Measurements from ENCODE around the gene RSPH6A. TPM values are rescaled to one million over a fixed set of nuclear protein-coding genes. Genes with fewer than 3 reads are reported as not detected.

RSPH6A gene
- total RNA-seq, 2 donors from 2014 or later, result 0.50 to 5.2 TPM

DNA sequence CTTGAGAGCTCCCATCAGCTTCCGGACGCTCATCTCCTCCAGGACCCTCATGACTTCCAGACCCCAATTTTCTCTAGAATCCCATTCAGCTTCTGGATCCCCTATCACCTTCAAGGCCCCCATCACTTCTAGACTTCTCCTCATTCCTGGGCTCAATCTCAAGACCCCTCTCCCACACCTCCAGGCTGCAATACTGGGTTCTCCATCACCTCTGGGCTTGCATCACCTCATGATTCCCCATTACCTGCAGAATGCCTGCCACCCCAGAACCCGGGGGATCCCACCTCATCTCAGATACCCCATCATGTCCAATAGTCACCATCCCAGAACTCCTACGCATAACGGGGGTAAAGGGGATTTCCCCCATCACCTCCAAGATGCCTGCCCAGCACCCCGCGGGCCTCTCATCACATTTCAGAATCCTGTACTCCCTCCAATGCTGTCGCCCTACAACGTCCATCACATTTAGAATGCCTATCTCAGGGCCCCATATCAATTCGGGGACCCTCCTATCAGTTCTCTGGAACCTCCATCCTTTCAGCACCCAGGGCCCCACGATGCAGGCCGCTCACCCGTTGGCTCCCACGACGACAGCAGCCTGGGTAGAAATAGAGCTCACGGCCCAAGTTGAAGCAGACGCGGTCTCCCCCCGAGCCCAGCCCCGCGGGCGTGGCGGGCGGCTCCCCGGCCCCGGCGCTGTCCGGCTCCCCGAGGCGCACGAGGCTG, 23.2 kb downstream of the RSPH6A start:
- 7% methylated on average over 26 of the region's 31 CpGs for WGBS
- no peak for DNase-seq (ENCODE audit: low spot score)
- no peaks in the 10 kb centered on the region for H3K27me3 ChIP-seq (replicated peaks; ENCODE audit: insufficient read depth)
- peaks cover 2% of the 10 kb centered on the region for H3K4me1 ChIP-seq (replicated peaks)
- intact Hi-C loops (cut with DNase I), result no loop called here
- H3K4me3 ChIP-seq, result peak overlapping the region; percentile 71 to 82
- peak overlapping the region; percentile 55 to 68 for H3K27ac ChIP-seq
- H3K9me3 ChIP-seq, result no peaks in the 10 kb centered on the region
- TF ChIP-seq POLR2AphosphoS5 (IDR thresholded peaks at IDR 0.05) (no peak), POLR2A (IDR thresholded peaks at IDR 0.05) (no peak)
- TF ChIP-seq, protein P1, sequence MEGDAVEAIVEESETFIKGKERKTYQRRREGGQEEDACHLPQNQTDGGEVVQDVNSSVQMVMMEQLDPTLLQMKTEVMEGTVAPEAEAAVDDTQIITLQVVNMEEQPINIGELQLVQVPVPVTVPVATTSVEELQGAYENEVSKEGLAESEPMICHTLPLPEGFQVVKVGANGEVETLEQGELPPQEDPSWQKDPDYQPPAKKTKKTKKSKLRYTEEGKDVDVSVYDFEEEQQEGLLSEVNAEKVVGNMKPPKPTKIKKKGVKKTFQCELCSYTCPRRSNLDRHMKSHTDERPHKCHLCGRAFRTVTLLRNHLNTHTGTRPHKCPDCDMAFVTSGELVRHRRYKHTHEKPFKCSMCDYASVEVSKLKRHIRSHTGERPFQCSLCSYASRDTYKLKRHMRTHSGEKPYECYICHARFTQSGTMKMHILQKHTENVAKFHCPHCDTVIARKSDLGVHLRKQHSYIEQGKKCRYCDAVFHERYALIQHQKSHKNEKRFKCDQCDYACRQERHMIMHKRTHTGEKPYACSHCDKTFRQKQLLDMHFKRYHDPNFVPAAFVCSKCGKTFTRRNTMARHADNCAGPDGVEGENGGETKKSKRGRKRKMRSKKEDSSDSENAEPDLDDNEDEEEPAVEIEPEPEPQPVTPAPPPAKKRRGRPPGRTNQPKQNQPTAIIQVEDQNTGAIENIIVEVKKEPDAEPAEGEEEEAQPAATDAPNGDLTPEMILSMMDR (IDR thresholded peaks at IDR 0.05), result no peak
- H3K36me3 ChIP-seq, result no peaks in the 10 kb centered on the region

DNA sequence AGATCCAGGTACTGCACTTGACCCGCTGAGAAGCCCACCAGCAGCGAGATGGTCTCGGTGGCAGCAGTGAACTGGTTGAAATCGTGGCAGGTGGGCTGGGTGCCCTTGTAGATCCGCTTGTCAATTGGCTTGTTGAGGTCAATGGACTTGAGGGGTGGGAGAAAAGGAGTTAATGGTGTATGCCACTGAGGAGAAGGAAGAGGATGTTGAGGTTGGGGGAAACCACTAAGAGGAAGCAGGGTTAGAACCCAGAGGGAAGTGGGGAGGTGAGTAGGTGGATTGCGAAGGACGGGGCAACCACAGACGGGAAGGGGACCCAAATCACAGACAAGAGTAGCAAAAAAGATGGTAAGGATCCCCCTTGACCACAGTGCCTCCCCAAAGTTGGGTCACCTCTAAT, 24.2 kb downstream of the RSPH6A start:
- TF ChIP-seq, protein P1 (IDR thresholded peaks at IDR 0.05), result no peak
- TF ChIP-seq POLR2A (IDR thresholded peaks at IDR 0.05) (no peak), POLR2AphosphoS5 (IDR thresholded peaks at IDR 0.05) (no peak)
- H3K9me3 ChIP-seq, result no peaks in the 10 kb centered on the region
- H3K4me3 ChIP-seq, result no peak overlapping the region
- 88% methylated on average over 8 of the region's 8 CpGs for WGBS
- intact Hi-C loops (cut with DNase I), result no loop called here
- H3K36me3 ChIP-seq, result no peaks in the 10 kb centered on the region
- no peak for DNase-seq (ENCODE audit: low spot score)
- no peaks in the 10 kb centered on the region for H3K27me3 ChIP-seq (replicated peaks; ENCODE audit: insufficient read depth)
- H3K4me1 ChIP-seq (replicated peaks), result peaks cover 2% of the 10 kb centered on the region
- H3K27ac ChIP-seq, result no peak overlapping the region

DNA sequence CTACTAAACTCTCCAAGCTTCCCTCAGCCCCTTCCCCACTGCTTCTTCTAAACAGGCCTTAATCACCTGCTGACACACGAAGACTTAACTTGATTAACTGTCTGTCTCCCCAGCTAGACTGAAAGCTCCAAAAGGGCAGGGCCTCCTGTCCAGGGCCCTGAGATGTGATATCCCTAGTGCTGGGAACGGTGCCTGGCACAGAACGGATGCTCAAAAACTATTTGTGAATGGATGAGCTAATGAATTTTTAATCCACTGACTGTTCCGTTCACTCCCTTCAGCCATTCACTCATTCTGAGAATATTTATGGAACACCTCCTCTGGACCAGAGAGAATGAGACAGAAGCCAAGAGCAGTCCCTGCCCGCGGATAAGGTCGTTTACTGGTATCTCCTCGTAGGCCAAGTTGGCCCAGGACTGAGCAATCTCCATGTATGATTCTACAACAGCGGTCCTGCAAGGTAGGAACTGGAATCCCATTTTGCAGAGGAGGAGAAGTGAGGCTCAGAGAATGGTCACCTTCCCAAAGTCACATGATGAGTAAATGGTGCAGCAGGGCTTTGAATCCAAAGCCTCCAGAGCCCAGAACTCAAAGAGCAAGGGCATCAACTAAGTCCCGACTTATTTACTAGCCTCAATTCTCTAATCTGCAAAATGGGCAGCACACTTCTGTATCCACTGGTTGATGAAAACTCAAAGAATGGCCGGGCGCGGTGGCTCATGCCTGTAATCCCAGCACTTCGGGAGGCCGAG, 25.9 kb downstream of the RSPH6A start:
- Histone ChIP-seq H3K27me3 (replicated peaks; ENCODE audit: insufficient read depth) (no peaks in the 10 kb centered on the region), H3K9me3 (no peaks in the 10 kb centered on the region), H3K4me3 (no peak overlapping the region), H3K27ac (no peak overlapping the region), H3K36me3 (no peaks in the 10 kb centered on the region), H3K4me1 (replicated peaks) (peaks cover 2% of the 10 kb centered on the region)
- no peak for DNase-seq (ENCODE audit: low spot score)
- intact Hi-C loops (cut with DNase I), result no loop called here
- TF ChIP-seq, protein P1 (IDR thresholded peaks at IDR 0.05), result no peak
- no peak for TF ChIP-seq POLR2A (IDR thresholded peaks at IDR 0.05)
- TF ChIP-seq POLR2AphosphoS5 (IDR thresholded peaks at IDR 0.05), result no peak
- WGBS, result 88% methylated on average over 15 of the region's 15 CpGs

DNA sequence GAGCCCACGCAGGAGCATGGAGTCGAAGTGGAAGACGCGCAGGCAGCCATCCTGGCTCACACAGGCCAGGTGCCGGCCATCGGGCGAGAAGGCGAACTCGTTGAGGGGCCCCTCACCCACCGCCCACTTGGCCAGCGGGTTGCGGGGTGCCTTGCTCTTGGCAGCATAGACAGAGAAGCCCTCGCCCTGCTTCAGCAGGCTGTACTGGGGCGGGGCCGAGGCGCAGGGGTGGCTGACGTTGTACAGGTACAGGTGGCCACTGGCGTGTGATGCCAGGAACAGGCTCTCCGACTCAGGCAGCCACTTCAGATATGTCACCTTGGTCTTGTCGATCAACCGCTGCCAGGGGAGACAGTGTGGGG, 28.6 kb downstream of the RSPH6A start:
- no peak overlapping the region for H3K4me3 ChIP-seq
- H3K9me3 ChIP-seq, result no peaks in the 10 kb centered on the region
- H3K27ac ChIP-seq, result no peak overlapping the region
- TF ChIP-seq, protein P1 (IDR thresholded peaks at IDR 0.05), result no peak
- TF ChIP-seq POLR2AphosphoS5 (IDR thresholded peaks at IDR 0.05) (no peak), POLR2A (IDR thresholded peaks at IDR 0.05) (no peak)
- WGBS, result 95% methylated on average over 21 of the region's 21 CpGs
- H3K27me3 ChIP-seq (replicated peaks; ENCODE audit: insufficient read depth), result no peaks in the 10 kb centered on the region
- no peaks in the 10 kb centered on the region for H3K36me3 ChIP-seq
- DNase-seq (ENCODE audit: low spot score), result no peak
- H3K4me1 ChIP-seq (replicated peaks), result peaks cover 10% of the 10 kb centered on the region
- intact Hi-C loops (cut with DNase I), result no loop called here

Measured in prostate gland (tissue), 2 donors.